Duodenal mucosa (tissue), 2 donors: ENCODE measurements around the gene NOCT.
"Not testable (repeated sequence)": the region's sequence is repeated elsewhere in the genome, so short reads cannot be mapped to it uniquely, and the experiment has no call there.

Experiments
- H3K27ac ChIP-seq: one replicate; pipeline ENCODE4 v1.7.0; 2013; ENCODE audit warnings: low read depth, low read length
- H3K27me3 ChIP-seq, 2 donors: one replicate each; pipeline ENCODE4 v1.7.0; 2013; ENCODE audit warnings: low read length in 2 of 2, control low read depth in 1 of 2; ENCODE audit not compliant: insufficient read depth in 2 of 2, control insufficient read depth in 1 of 2
- H3K36me3 ChIP-seq, 2 donors: one replicate each; pipeline ENCODE4 v1.7.0; 2013; ENCODE audit warnings: low read length in 2 of 2, control low read depth in 1 of 2; ENCODE audit not compliant: insufficient read depth in 2 of 2, control insufficient read depth in 1 of 2
- H3K4me1 ChIP-seq, 2 donors: one replicate each; pipeline ENCODE4 v1.7.0; 2013; ENCODE audit warnings: low read length in 2 of 2, control low read depth in 1 of 2; ENCODE audit not compliant: insufficient read depth in 2 of 2, control insufficient read depth in 1 of 2
- H3K4me3 ChIP-seq, 2 donors: one replicate each; pipeline ENCODE4 v1.7.0; 2013; ENCODE audit warnings: low read length in 2 of 2, low read depth in 1 of 2
- H3K9ac ChIP-seq, 2 donors: one replicate each; pipeline ENCODE4 v1.7.0; 2013; ENCODE audit warnings: low read length in 2 of 2, low read depth in 1 of 2
- H3K9me3 ChIP-seq, 2 donors: one replicate each; pipeline ENCODE4 v1.7.0; 2013; ENCODE audit warnings: low read length in 2 of 2, control low read depth in 1 of 2; ENCODE audit not compliant: control insufficient read depth in 1 of 2

Gene NOCT

DNA sequence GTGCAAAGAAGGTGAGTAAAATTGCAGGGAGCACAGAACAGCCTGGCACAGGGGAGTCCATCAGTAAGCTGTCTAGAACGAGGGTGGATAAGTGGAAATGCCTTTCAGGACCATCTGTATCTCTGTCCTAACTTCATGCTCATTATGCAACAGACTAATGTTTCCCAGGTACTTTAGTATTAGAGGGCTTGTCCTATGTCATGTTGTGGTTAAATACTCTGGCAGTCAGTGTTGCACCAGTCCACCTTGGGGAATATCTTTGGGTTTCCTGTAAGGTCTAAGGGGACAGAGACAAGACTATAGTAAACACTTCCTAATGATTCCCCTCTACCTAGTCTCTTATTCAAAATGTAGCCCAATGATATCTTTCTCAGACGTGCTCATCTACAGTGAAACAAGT lies 21.3 kb downstream of the NOCT start:
- Histone ChIP-seq H3K27me3 (no peaks in the 10 kb centered on the region), H3K4me1 (no peaks in the 10 kb centered on the region), H3K9me3 (no peaks in the 10 kb centered on the region), H3K36me3 (peaks cover 0 to 4% of the 10 kb centered on the region in 2 donors), H3K9ac (no peak overlapping the region), H3K27ac (no peak overlapping the region), H3K4me3 (no peak overlapping the region)

GRCh38 chr4:139038874-139039443 lies 23.4 kb downstream of the NOCT start:
- no peaks in the 10 kb centered on the region for H3K4me1 ChIP-seq
- peaks cover 0 to 11% of the 10 kb centered on the region in 2 donors for H3K36me3 ChIP-seq
- H3K9me3 ChIP-seq = no peaks in the 10 kb centered on the region
- H3K27ac ChIP-seq = no peak overlapping the region
- no peak overlapping the region for H3K4me3 ChIP-seq
- H3K27me3 ChIP-seq = no peaks in the 10 kb centered on the region
- H3K9ac ChIP-seq = no peak overlapping the region

DNA sequence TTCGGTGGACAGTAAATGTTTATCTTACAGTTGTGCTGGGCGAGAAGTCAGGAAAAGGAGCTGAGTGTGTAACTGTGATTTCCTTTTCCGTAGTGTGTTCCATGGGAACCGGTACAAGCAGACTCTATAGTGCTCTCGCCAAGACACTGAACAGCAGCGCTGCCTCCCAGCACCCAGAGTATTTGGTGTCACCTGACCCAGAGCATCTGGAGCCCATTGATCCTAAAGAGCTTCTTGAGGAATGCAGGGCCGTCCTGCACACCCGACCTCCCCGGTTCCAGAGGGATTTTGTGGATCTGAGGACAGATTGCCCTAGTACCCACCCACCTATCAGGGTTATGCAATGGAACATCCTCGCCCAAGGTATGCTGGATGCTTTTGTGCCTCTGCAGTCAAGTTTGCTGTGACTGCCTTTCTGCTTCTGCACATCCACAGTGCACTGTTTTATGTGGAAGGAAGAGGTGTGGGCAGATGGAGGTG lies 27.4 kb downstream of the NOCT start:
- Histone ChIP-seq H3K27ac (no peak overlapping the region), H3K4me1 (no peaks in the 10 kb centered on the region)

DNA sequence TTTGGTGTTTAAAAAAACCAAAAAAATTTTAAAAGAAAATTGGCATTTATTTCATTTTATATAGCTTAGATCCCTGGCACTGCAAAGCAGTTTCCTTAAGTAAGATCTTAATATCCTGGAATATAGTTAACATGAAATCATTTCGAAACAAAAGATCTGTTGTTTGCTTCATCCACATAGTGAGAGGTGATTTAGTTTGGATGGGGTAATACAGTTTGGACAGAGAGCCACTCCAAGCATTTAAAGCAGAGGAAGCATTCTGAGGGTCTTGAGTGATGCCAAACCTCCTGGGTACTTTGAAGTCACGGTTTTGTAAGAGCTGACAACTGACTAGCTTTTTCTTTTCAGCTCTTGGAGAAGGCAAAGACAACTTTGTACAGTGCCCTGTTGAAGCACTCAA lies 28.7 kb downstream of the NOCT start:
- H3K36me3 ChIP-seq = peaks cover 5 to 34% of the 10 kb centered on the region in 2 donors
- H3K9ac ChIP-seq = no peak overlapping the region
- no peak overlapping the region for H3K4me3 ChIP-seq
- no peaks in the 10 kb centered on the region for H3K9me3 ChIP-seq
- no peaks in the 10 kb centered on the region for H3K4me1 ChIP-seq
- no peak overlapping the region for H3K27ac ChIP-seq
- no peaks in the 10 kb centered on the region for H3K27me3 ChIP-seq

More for the DNA sequence above, 27.4 kb downstream of the NOCT start:
- H3K4me3 ChIP-seq = no peak overlapping the region
- no peak overlapping the region for H3K9ac ChIP-seq
- no peaks in the 10 kb centered on the region for H3K9me3 ChIP-seq
- H3K27me3 ChIP-seq = no peaks in the 10 kb centered on the region
- peaks cover 5 to 28% of the 10 kb centered on the region in 2 donors for H3K36me3 ChIP-seq

DNA sequence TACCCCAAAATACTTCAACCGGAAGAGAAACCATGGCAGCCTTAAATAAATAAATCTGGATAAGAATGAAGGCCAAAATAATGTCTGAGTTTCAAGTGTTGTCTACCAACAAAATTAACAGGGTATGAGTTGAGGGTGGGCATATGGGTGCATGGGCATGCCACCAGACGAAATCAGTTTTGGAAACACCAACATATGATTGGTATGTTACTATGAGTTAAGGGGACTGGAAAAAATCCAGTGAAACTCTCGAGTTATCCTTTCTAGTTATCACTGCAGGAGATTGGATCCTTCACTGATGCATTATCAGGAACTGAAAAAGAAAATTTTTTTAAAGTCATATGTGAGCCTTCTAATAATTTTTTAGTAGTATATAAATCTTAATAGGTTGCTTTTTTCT lies 32.4 kb downstream of the NOCT start:
- Histone ChIP-seq H3K36me3 (peaks cover 5 to 49% of the 10 kb centered on the region in 2 donors), H3K27ac (no peak overlapping the region), H3K4me1 (no peaks in the 10 kb centered on the region), H3K9ac (no peak overlapping the region), H3K9me3 (no peaks in the 10 kb centered on the region), H3K27me3 (no peaks in the 10 kb centered on the region), H3K4me3 (no peak overlapping the region)

DNA sequence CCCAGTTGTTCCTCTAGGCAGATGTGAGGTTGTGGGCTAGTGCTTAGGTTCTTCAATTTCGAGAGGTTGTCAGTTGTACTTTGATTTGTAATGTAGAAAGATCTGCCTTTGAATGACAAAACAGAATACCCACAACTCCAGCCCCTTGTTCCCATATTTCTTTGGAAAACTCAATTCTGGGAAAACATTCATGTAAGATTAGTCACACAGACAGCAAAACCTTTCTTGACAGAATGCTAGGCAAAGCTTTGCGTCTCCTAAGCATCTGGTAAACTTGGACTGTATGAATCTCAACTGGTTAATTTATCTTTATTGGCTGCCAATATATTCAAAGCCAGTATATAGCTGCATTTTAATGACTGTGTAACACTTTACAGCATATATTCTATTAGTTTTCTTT lies 34.9 kb downstream of the NOCT start:
- Histone ChIP-seq H3K4me3 (no peak overlapping the region), H3K9me3 (no peaks in the 10 kb centered on the region), H3K27me3 (no peaks in the 10 kb centered on the region), H3K27ac (no peak overlapping the region), H3K36me3 (peaks cover 3 to 52% of the 10 kb centered on the region in 2 donors), H3K9ac (no peak overlapping the region), H3K4me1 (no peaks in the 10 kb centered on the region)

- Histone ChIP-seq H3K9ac (no peak overlapping the region), H3K27me3 (no peaks in the 10 kb centered on the region), H3K4me1 (no peaks in the 10 kb centered on the region), H3K4me3 (no peak overlapping the region), H3K27ac (no peak overlapping the region), H3K36me3 (peaks cover 13 to 46% of the 10 kb centered on the region in 2 donors), H3K9me3 (no peaks in the 10 kb centered on the region)
These were observed 38.3 kb downstream of the NOCT start for GRCh38 chr4:139053909-139054308.

GRCh38 chr4:139054791-139055505 lies 39.4 kb downstream of the NOCT start:
- no peak overlapping the region for H3K9ac ChIP-seq
- no peaks in the 10 kb centered on the region for H3K27me3 ChIP-seq
- peaks cover 13 to 52% of the 10 kb centered on the region in 2 donors for H3K36me3 ChIP-seq
- peaks cover 0 to 6% of the 10 kb centered on the region in 2 donors for H3K4me1 ChIP-seq
- no peaks in the 10 kb centered on the region for H3K9me3 ChIP-seq
- no peak overlapping the region for H3K27ac ChIP-seq
- no peak overlapping the region for H3K4me3 ChIP-seq

GRCh38 chr4:139059026-139059425 lies 43.4 kb downstream of the NOCT start:
- H3K4me1 ChIP-seq, H3K27ac ChIP-seq, H3K4me3 ChIP-seq, H3K9me3 ChIP-seq, H3K27me3 ChIP-seq, H3K9ac ChIP-seq: not testable (repeated sequence)
- peaks cover 13 to 57% of the 10 kb centered on the region in 2 donors for H3K36me3 ChIP-seq

GRCh38 chr4:139060591-139060990 lies 45.0 kb downstream of the NOCT start:
- Histone ChIP-seq H3K36me3 (peaks cover 9 to 54% of the 10 kb centered on the region in 2 donors), H3K9me3 (no peaks in the 10 kb centered on the region), H3K4me1 (peaks cover 0 to 6% of the 10 kb centered on the region in 2 donors), H3K4me3 (no peak overlapping the region), H3K27ac (no peak overlapping the region), H3K27me3 (no peaks in the 10 kb centered on the region), H3K9ac (no peak overlapping the region)
